Gastroesophageal sphincter (tissue), 2 donors: ENCODE results near the gene SOX13.

Experiments
- EP300 ChIP-seq: sonication (generic); formaldehyde crosslinking; IDR thresholded peaks from one replicate; pipeline ENCODE4 v1.6.1; 2017; ENCODE audit warnings: antibody characterized with exemption, mild to moderate bottlenecking
- POLR2A ChIP-seq, 2 donors: fragments of 450-650 bp; IDR thresholded peaks; one replicate each; pipeline ENCODE4 v1.6.1; 2017; ENCODE audit warnings: antibody characterized with exemption in 2 of 2, mild to moderate bottlenecking in 2 of 2, moderate library complexity in 1 of 2

DNA sequence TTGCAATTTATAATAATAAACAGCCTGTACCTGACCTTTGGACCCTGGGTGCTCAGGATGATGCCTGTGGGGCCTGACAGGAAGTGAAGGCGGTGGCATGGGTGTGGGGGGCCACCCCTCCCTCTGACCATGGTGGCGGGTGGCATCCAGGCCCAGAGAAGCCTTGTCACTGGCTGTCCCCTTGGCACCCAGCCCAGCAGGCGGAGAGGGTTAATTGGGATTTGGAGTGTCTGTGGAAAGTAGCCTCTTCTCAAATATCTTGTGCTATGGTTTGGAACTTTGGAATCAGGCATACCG lies 20.5 kb downstream of the SOX13 start:
- no peak for TF ChIP-seq POLR2A (IDR thresholded peaks at IDR 0.05)
- no peak for TF ChIP-seq EP300
